Naive thymus-derived CD8-positive, alpha-beta T cell (primary cell): ENCODE measurements around the gene TJP2. TPM values are rescaled to one million over a fixed set of nuclear protein-coding genes. Genes with fewer than 3 reads are reported as not detected.

Experiments
- ATAC-seq, 2 donors: fragments of 150-1000 bp; cut with Tn5 transposase in 1 of 2; sonication (Bioruptor Pico), chemical (Tn5 transposase) in 1 of 2; 1 replicate in 1 of 2; 2 replicates in 1 of 2; pipeline ENCODE4 v1.10.0; 2021; ENCODE audit warnings: mild to moderate bottlenecking in 2 of 2, moderate library complexity in 2 of 2
- POLR2A ChIA-PET: fragments of 350-600 bp; sonication (Branson Sonifier 250); formaldehyde crosslinking; loops from one replicate; lab custom pipeline; 2021; ENCODE audit warnings: antibody characterized with exemption; lab: Charles Lee
- DNase-seq, 10 donors: peaks; one replicate each; pipeline versions ENCODE4 v3.0.0 to v3.0.0-alpha.2; 2020 to 2022
- H3K27ac Mint-ChIP-seq, 10 donors: one replicate each; pipeline ENCODE4 v1.8.0; 2020 to 2022; ENCODE audit warnings: mild to moderate bottlenecking in 10 of 10, mixed read lengths in 10 of 10, moderate library complexity in 4 of 10, inconsistent platforms in 1 of 10
- H3K27me3 Mint-ChIP-seq, 5 donors: one replicate each; pipeline ENCODE4 v1.8.0; 2021 to 2022; ENCODE audit warnings: mixed read lengths in 5 of 5
- H3K36me3 Mint-ChIP-seq, 3 donors: one replicate each; pipeline ENCODE4 v1.8.0; 2020 to 2022; ENCODE audit warnings: mixed read lengths in 3 of 3, mild to moderate bottlenecking in 2 of 3, inconsistent platforms in 1 of 3
- H3K4me1 Mint-ChIP-seq, 4 donors: one replicate each; pipeline ENCODE4 v1.8.0; 2021 to 2022; ENCODE audit warnings: mixed read lengths in 4 of 4
- H3K4me3 Mint-ChIP-seq, 10 donors: one replicate each; pipeline ENCODE4 v1.8.0; 2020 to 2022; ENCODE audit warnings: mild to moderate bottlenecking in 10 of 10, mixed read lengths in 10 of 10, moderate library complexity in 6 of 10, inconsistent platforms in 1 of 10
- H3K9me3 Mint-ChIP-seq, 9 donors: one replicate each; pipeline ENCODE4 v1.8.0; 2020 to 2022; ENCODE audit warnings: mixed read lengths in 9 of 9, mild to moderate bottlenecking in 3 of 9, inconsistent platforms in 1 of 9, moderate library complexity in 1 of 9
- polyA plus RNA-seq, 3 donors: library from polyadenylated mRNA; unstranded; fragments of 300-500 nt; fragmentation: Illumina TruSeq; gene quantifications; one replicate each; pipeline ENCODE4 v1.2.3, GENCODE V29; 2021
- total RNA-seq, 8 experiments: library from RNA in 2 of 8; stranded (reverse) in 2 of 8; gene quantifications; one replicate each; pipeline ENCODE4 v1.2.3 and lab custom pipeline; 2021 to 2026

TJP2 gene
- total and polyA plus RNA-seq, 5 experiments from 2014 or later, result 0.14 to 4.2 (median 2.2) TPM; not detected in 1

DNA sequence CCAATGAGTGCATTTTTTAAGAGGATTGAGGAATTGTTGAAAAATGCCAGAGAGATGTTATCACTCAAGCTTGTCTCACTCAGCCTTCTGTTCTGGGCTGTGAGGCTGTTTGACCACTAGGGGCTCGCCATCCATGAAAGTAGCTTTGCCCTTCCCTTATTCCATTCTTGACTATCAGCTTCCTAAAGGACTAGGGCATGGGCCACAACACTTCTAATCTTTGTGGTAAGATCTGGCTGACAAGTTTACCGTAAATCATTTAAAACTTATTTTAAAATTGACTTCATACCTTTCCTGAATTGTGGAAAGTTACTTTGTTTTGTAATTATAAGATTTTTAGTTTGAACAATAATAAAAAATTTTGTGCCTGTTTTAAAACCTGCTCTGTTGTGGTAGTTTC, 49.5 kb downstream of the TJP2 start:
- ATAC-seq, result no peak
- H3K27me3 Mint-ChIP-seq, result no peaks in the 10 kb centered on the region
- no peak overlapping the region for H3K4me3 Mint-ChIP-seq
- peaks cover 4 to 20% (median 18%) of the 10 kb centered on the region in 3 donors for H3K36me3 Mint-ChIP-seq
- no peak for DNase-seq
- H3K9me3 Mint-ChIP-seq, result no peaks in the 10 kb centered on the region
- H3K4me1 Mint-ChIP-seq, result no peaks in the 10 kb centered on the region
- POLR2A ChIA-PET, result no interaction called here
- no peak overlapping the region for H3K27ac Mint-ChIP-seq

DNA sequence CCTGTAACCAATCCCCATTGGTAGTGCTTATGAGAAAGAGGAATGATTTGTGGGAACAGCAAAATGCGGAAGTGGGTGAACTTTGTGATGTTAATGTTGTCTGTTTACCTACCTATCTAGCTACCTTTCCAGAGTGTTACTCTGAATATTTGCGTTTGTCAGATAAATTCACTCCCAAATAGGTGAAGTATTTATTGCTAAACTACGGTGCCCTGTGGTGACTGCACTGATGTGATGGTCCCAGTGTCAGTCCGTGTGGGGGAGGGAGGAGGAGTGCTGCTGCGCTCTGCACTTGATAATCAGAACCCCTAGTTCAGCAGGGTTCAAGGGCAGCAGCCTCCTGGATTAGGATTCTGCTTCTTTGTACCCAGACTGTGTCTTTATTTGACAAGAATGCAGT, 55.3 kb downstream of the TJP2 start:
- ATAC-seq, result no peak

DNA sequence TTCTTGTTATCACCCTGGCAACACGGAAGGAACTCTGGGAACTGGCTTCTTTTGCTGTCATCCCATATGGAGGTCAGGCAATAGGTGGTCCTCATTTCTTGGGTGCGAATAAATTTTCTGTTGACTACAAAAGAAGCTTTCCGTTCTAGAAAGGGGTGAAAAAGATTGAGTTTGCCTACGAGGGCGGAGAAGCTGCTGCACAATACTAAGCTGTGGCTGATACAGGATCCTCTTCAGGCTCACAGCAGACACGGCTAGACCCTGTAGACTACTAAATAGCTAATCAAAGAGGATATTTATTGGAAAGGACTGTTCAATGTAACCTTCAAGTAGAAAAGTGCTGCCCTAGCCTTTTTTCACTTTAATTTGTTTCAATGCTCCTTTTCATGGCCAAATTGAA, 58.1 kb downstream of the TJP2 start:
- no peak overlapping the region for H3K27ac Mint-ChIP-seq

More for the DNA sequence above, 55.3 kb downstream of the TJP2 start:
- peaks cover 4 to 31% (median 22%) of the 10 kb centered on the region in 3 donors for H3K36me3 Mint-ChIP-seq
- no peak overlapping the region for H3K27ac Mint-ChIP-seq
- no peak for DNase-seq
- no peak overlapping the region for H3K4me3 Mint-ChIP-seq
- no peaks in the 10 kb centered on the region for H3K4me1 Mint-ChIP-seq
- no peaks in the 10 kb centered on the region for H3K9me3 Mint-ChIP-seq
- POLR2A ChIA-PET, result no interaction called here
- no peaks in the 10 kb centered on the region for H3K27me3 Mint-ChIP-seq

GRCh38 chr9:69234683-69235082, 60.6 kb downstream of the TJP2 start:
- Mint-ChIP-seq H3K36me3 (peaks cover 0 to 34% (median 28%) of the 10 kb centered on the region in 3 donors), H3K27me3 (no peaks in the 10 kb centered on the region), H3K9me3 (no peaks in the 10 kb centered on the region), H3K4me1 (no peaks in the 10 kb centered on the region), H3K27ac (no peak overlapping the region), H3K4me3 (no peak overlapping the region)
- no peak for DNase-seq
- POLR2A ChIA-PET, result no interaction called here
- no peak for ATAC-seq

More for the DNA sequence above, 58.1 kb downstream of the TJP2 start:
- POLR2A ChIA-PET, result no interaction called here
- ATAC-seq (no peak), DNase-seq (no peak)
- H3K36me3 Mint-ChIP-seq, result peaks cover 4 to 28% (median 20%) of the 10 kb centered on the region in 3 donors
- no peaks in the 10 kb centered on the region for H3K27me3 Mint-ChIP-seq
- H3K4me3 Mint-ChIP-seq, result no peak overlapping the region
- H3K9me3 Mint-ChIP-seq, result no peaks in the 10 kb centered on the region
- no peaks in the 10 kb centered on the region for H3K4me1 Mint-ChIP-seq

GRCh38 chr9:69236188-69236587, 62.1 kb downstream of the TJP2 start:
- POLR2A ChIA-PET, result no interaction called here
- ATAC-seq (no peak), DNase-seq (no peak)
- Mint-ChIP-seq H3K27me3 (no peaks in the 10 kb centered on the region), H3K4me1 (no peaks in the 10 kb centered on the region), H3K4me3 (no peak overlapping the region), H3K27ac (no peak overlapping the region), H3K9me3 (no peaks in the 10 kb centered on the region), H3K36me3 (peaks cover 0 to 31% (median 28%) of the 10 kb centered on the region in 3 donors)

DNA sequence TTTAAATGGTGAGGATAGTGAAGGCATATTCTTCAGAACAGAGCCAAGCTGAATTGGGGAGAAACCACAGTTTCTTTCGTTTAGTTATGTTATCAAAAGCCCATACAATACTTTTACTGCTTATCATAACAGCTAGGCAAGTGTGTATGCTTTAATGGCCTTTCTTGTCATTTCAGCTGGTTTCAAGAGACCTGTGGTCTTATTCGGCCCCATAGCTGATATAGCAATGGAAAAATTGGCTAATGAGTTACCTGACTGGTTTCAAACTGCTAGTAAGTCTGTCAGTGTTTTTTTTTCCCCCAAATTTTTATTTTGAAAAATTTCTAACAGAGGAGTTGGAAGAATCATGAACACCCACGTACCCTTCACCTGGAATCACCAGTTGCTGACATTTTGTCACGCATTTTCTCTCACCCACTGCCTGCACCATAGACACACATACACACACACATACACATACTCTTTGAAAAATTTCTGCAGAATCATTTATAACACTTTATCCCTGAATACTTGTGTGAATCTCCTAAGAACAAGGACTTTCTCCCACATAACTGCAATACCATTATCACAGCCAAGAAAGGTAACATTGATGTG, 63.7 kb downstream of the TJP2 start:
- peaks cover 0 to 2% (median 0%) of the 10 kb centered on the region in 4 donors for H3K4me1 Mint-ChIP-seq
- no peak for DNase-seq
- no peak for ATAC-seq
- no peak overlapping the region for H3K27ac Mint-ChIP-seq
- no peaks in the 10 kb centered on the region for H3K9me3 Mint-ChIP-seq
- H3K27me3 Mint-ChIP-seq, result no peaks in the 10 kb centered on the region
- peaks cover 0 to 34% (median 31%) of the 10 kb centered on the region in 3 donors for H3K36me3 Mint-ChIP-seq
- no peak overlapping the region for H3K4me3 Mint-ChIP-seq
- POLR2A ChIA-PET, result no interaction called here

GRCh38 chr9:69243116-69243515, 69.0 kb downstream of the TJP2 start:
- peaks cover 0 to 36% (median 31%) of the 10 kb centered on the region in 3 donors for H3K36me3 Mint-ChIP-seq
- no peak for ATAC-seq
- H3K4me1 Mint-ChIP-seq, result peaks cover 0 to 2% (median 0%) of the 10 kb centered on the region in 4 donors
- H3K27me3 Mint-ChIP-seq, result no peaks in the 10 kb centered on the region
- H3K4me3 Mint-ChIP-seq, result no peak overlapping the region
- DNase-seq, result no peak
- H3K9me3 Mint-ChIP-seq, result no peaks in the 10 kb centered on the region
- POLR2A ChIA-PET, result no interaction called here
- no peak overlapping the region for H3K27ac Mint-ChIP-seq

- H3K4me1 Mint-ChIP-seq, result peaks cover 0 to 2% (median 0%) of the 10 kb centered on the region in 4 donors
- H3K27me3 Mint-ChIP-seq, result no peaks in the 10 kb centered on the region
- no peak overlapping the region for H3K4me3 Mint-ChIP-seq
- H3K9me3 Mint-ChIP-seq, result no peaks in the 10 kb centered on the region
- POLR2A ChIA-PET, result no interaction called here
- H3K27ac Mint-ChIP-seq, result no peak overlapping the region
- peaks cover 4 to 25% (median 24%) of the 10 kb centered on the region in 3 donors for H3K36me3 Mint-ChIP-seq
- ATAC-seq, result no peak
- DNase-seq, result no peak
Measured at GRCh38 chr9:69246629-69247028, 72.6 kb downstream of the TJP2 start.

DNA sequence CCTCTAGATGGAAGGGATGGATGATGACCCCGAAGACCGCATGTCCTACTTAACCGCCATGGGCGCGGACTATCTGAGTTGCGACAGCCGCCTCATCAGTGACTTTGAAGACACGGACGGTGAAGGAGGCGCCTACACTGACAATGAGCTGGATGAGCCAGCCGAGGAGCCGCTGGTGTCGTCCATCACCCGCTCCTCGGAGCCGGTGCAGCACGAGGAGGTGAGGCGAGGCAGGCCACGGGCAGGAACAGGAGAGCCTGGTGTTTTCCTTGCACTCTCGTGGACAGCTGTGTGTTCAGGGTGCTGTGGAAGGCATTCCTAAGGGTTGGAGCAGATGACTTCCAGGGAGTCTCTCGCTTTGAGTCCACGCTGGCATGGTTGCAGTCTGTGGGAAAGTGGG, 73.9 kb downstream of the TJP2 start:
- no peak overlapping the region for H3K4me3 Mint-ChIP-seq
- peaks cover 4 to 27% (median 21%) of the 10 kb centered on the region in 3 donors for H3K36me3 Mint-ChIP-seq
- no peaks in the 10 kb centered on the region for H3K9me3 Mint-ChIP-seq
- H3K27me3 Mint-ChIP-seq, result no peaks in the 10 kb centered on the region
- POLR2A ChIA-PET, result no interaction called here
- H3K27ac Mint-ChIP-seq, result no peak overlapping the region
- ATAC-seq (no peak), DNase-seq (no peak)
- no peaks in the 10 kb centered on the region for H3K4me1 Mint-ChIP-seq

DNA sequence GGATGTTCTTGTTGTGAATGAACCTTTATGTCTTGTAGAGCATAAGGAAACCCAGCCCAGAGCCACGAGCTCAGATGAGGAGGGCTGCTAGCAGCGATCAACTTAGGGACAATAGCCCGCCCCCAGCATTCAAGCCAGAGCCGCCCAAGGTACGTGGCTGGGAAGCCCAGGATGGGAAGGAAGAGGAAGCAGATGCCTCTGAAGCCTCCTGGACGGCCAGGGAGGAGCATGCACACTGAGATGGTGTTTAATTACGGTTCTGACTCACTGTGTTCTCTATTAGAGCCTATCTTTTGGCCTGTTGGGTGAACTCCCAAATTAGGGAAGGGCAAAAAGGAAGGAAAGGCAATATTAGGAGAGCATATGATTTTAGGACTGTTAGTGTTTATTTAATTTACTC, 75.3 kb downstream of the TJP2 start:
- Mint-ChIP-seq H3K9me3 (no peaks in the 10 kb centered on the region), H3K36me3 (peaks cover 4 to 32% (median 24%) of the 10 kb centered on the region in 3 donors), H3K27ac (no peak overlapping the region), H3K4me3 (no peak overlapping the region), H3K27me3 (no peaks in the 10 kb centered on the region), H3K4me1 (no peaks in the 10 kb centered on the region)
- POLR2A ChIA-PET, result no interaction called here
- no peak for ATAC-seq
- DNase-seq, result no peak

- Mint-ChIP-seq H3K27ac (no peak overlapping the region), H3K36me3 (peaks cover 4 to 32% (median 24%) of the 10 kb centered on the region in 3 donors), H3K9me3 (no peaks in the 10 kb centered on the region), H3K27me3 (no peaks in the 10 kb centered on the region), H3K4me3 (no peak overlapping the region), H3K4me1 (no peaks in the 10 kb centered on the region)
- no peak for ATAC-seq
- DNase-seq, result no peak
- POLR2A ChIA-PET, result no interaction called here
Measured at GRCh38 chr9:69250681-69251080, 76.6 kb downstream of the TJP2 start.

DNA sequence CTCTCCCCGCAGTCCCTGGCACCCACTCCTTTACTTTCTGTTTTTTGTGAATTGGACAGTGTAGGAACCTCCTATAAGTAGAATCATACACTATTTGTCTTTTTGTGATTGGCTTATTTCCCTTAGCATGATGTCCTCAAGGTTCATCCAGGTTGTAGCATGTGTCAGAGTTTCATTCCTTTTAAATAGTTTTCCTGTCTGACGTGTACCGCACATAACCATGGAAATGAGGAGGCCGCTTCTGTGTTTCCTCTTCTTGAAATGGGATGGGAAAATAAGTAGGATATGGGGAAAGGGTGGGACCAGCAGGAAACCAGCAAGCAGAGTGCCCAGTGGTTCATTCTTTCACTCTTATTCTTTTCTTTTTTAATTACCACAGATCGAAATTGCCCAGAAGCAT, 78.4 kb downstream of the TJP2 start:
- ATAC-seq (no peak), DNase-seq (no peak)
- H3K27ac Mint-ChIP-seq, result no peak overlapping the region
- no peak overlapping the region for H3K4me3 Mint-ChIP-seq
- peaks cover 4 to 15% (median 14%) of the 10 kb centered on the region in 3 donors for H3K36me3 Mint-ChIP-seq
- no peaks in the 10 kb centered on the region for H3K4me1 Mint-ChIP-seq
- H3K27me3 Mint-ChIP-seq, result no peaks in the 10 kb centered on the region
- no peaks in the 10 kb centered on the region for H3K9me3 Mint-ChIP-seq
- POLR2A ChIA-PET, result no interaction called here

GRCh38 chr9:69253057-69253456, 79.0 kb downstream of the TJP2 start:
- POLR2A ChIA-PET, result no interaction called here

DNA sequence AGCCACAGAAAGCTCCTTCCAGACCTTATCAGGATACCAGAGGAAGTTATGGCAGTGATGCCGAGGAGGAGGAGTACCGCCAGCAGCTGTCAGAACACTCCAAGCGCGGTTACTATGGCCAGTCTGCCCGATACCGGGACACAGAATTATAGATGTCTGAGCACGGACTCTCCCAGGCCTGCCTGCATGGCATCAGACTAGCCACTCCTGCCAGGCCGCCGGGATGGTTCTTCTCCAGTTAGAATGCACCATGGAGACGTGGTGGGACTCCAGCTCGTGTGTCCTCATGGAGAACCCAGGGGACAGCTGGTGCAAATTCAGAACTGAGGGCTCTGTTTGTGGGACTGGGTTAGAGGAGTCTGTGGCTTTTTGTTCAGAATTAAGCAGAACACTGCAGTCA, 80.1 kb downstream of the TJP2 start:
- ATAC-seq, result no peak
- Mint-ChIP-seq H3K36me3 (peaks cover 0 to 11% (median 11%) of the 10 kb centered on the region in 3 donors), H3K27me3 (no peaks in the 10 kb centered on the region), H3K4me1 (no peaks in the 10 kb centered on the region), H3K27ac (no peak overlapping the region), H3K4me3 (no peak overlapping the region), H3K9me3 (no peaks in the 10 kb centered on the region)
- no peak for DNase-seq
- POLR2A ChIA-PET, result no interaction called here

More at GRCh38 chr9:69253057-69253456, 79.0 kb downstream of the TJP2 start:
- no peak for DNase-seq
- Mint-ChIP-seq H3K4me3 (no peak overlapping the region), H3K36me3 (peaks cover 4 to 14% (median 11%) of the 10 kb centered on the region in 3 donors), H3K4me1 (no peaks in the 10 kb centered on the region), H3K27ac (no peak overlapping the region), H3K27me3 (no peaks in the 10 kb centered on the region), H3K9me3 (no peaks in the 10 kb centered on the region)
- no peak for ATAC-seq
